GM19328 (cell line): Measurements from ENCODE around the gene ENAM.

Experiments used
- ATAC-seq: cut with Tn5 transposase; IDR thresholded peaks from one replicate; pipeline ENCODE4 v1.9.1; 2021; ENCODE audit warnings: mild to moderate bottlenecking, moderate library complexity; ENCODE audit not compliant: unreplicated experiment

Gene ENAM, protein sequence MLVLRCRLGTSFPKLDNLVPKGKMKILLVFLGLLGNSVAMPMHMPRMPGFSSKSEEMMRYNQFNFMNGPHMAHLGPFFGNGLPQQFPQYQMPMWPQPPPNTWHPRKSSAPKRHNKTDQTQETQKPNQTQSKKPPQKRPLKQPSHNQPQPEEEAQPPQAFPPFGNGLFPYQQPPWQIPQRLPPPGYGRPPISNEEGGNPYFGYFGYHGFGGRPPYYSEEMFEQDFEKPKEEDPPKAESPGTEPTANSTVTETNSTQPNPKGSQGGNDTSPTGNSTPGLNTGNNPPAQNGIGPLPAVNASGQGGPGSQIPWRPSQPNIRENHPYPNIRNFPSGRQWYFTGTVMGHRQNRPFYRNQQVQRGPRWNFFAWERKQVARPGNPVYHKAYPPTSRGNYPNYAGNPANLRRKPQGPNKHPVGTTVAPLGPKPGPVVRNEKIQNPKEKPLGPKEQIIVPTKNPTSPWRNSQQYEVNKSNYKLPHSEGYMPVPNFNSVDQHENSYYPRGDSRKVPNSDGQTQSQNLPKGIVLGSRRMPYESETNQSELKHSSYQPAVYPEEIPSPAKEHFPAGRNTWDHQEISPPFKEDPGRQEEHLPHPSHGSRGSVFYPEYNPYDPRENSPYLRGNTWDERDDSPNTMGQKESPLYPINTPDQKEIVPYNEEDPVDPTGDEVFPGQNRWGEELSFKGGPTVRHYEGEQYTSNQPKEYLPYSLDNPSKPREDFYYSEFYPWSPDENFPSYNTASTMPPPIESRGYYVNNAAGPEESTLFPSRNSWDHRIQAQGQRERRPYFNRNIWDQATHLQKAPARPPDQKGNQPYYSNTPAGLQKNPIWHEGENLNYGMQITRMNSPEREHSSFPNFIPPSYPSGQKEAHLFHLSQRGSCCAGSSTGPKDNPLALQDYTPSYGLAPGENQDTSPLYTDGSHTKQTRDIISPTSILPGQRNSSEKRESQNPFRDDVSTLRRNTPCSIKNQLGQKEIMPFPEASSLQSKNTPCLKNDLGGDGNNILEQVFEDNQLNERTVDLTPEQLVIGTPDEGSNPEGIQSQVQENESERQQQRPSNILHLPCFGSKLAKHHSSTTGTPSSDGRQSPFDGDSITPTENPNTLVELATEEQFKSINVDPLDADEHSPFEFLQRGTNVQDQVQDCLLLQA

DNA sequence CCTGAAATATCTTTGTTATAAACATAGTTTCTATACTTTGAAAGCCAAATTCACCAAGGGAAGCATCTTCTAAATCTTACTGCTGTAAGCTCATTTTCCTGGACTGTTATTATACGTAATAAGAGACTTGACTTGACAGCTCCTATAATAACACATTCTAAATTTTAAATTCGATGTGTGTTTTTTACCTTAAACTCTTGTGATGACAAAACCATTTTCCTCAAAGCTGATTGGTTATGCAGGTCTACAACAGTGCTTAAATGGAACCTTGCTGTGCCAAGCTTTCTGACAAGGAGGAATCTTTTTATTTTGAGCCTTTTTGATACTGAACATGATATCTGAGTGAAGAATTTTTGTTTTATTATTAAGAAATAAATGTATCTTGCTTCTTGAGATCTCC is at the start of gene ENAM:
TSS of gene ENAM (plus strand) at position 301 of the 400 bp plus-strand sequence. CDS start 757 bp downstream, outside the sequence.
- ATAC-seq = no peak

DNA sequence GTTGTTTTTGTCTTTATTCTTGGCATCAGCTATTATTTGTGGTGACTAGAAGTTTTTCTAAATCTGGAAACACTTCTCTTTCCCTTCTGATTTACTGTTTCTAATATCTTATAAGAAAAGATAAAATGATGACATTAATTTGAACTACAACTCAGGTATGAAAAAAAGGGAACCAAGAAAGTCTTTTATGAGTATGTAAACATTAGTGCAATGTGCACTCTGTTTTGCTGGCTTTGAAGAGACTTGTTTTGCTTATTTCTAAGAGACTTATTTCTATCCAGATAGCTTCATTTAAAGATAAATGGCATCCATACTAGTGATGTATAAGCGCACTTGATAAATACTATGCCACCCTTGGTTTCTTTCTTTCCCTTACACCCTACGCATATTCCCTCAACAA is 46.6 kb upstream of the ENAM start:
- ATAC-seq = no peak

DNA sequence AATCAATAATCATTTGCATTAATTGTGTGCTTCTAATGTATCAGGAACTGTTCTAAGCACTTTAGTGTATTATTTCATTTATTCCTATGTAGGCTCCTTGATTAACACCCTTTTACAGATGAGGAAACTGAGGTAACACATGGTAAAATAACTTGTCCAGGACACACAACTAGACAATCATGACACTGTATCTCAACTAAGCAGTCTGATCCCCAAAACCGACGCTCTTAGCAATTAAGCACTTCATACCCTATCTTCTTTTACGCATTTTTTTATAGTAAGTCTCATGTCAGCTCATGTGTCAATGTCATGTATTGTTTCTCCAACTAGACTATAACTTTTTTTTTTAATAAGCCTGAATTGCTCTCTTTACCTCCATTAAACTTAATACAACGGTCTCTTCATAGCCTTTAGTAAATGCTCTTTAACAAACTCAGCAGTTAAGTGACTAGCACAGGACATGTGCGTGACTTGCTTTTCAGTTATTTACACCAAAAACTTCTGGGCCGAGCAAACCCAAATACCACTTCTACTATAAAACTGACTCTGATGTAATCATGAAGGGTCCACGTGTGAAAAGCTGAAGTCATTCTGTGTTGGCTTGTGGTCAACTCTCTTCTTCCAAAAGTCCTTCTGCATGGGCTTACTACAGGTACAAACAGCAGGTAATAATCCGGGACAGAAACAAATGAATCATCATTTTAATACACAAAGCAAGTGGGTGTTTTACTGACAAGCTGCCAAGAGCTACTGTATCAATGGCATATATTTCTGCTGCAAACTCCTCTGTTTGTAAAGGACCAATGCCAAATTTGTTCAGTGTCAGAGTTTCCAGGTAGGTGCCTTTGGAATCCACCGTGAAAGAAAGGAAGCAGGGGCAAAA is 44.4 kb upstream of the ENAM start:
- no peak for ATAC-seq

DNA sequence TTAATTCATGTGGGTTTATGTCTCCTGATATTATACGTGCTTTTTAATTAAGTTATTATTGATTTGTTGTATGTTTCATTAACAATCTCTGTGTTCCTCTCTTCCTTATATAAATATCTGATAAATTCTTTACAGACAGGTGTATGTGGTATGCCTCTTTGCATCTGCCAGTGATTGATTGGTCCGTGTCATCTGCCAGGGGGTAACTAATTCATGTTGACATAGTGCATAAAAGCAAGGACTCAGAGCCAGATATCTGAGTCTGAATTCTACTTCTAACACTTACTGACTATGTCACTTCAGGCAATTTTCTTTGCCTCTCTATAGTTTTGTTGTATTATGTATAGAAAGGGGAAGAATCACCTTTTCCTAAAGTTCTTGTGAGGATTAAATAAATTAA is 41.7 kb upstream of the ENAM start:
- no peak for ATAC-seq

DNA sequence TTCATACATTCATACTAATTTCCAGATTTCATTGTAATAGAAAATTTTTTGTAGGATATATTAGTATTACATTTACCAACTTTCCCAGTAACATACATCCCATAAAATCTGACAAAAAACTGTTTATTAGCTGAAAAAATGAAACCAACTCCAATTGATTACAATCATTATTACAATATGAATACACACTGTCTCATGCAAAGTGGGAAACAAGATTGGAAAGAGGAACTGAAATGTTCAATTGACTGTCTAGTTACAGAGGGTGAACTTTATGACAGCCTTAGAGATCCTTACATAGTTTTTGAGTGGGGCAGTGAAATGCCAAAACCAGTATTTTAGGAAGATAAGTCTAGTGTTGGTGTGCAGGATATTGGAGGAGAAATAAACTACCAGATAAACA is 38.8 kb upstream of the ENAM start:
- ATAC-seq = peak; percentile 97

DNA sequence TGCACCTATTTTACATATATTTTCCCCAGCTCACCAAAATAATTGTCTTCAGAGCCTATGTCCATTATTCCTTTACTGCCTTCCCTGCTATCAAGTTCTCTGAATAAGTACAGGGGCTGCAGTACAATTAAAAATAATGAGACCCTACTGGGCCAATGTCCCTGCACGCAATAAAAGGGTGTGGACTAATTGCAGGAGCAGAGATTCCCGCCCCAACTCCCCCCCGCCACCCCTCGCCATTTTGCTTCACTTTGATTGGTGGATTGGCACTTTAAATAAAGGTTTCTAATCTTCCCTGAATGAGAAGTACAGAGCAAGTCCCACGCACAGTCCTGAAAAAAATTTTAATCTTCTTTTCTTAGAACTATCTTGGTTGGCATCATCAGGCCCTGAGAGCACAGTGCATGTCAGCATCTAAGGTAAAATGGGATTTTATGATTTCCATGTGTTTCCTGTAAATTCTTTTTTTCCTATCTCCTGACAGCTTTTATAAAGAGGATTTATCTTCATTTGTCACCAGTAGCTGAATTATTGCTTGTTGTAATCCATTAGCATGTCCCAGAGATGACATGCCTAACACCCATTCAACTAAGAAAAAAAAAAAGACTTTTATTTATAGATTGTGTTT is 36.5 kb upstream of the ENAM start, which contains the start of gene AMBN:
TSS of gene AMBN (plus strand) at position 302 of the 628 bp plus-strand sequence. CDS start at position 405, 103 bp downstream.
- ATAC-seq = no peak

DNA sequence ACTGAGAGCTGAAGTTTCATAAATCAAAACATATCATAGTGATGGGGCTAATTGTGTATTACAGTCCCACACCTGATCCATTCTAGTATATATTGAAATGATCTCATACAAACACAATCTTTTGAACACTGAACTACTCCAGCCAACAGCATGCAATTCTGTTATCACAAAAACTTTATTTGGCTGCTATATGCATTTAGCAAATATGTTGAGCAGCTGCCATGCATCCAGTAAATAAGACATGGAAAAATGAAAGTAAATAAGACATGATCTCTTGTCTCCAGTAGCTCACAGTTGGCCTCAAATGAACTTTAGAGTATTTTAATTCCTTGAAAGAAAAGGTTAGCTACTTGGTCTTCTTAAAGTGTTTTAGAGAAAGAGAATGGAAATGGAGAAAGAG is 34.3 kb upstream of the ENAM start:
- ATAC-seq = no peak

DNA sequence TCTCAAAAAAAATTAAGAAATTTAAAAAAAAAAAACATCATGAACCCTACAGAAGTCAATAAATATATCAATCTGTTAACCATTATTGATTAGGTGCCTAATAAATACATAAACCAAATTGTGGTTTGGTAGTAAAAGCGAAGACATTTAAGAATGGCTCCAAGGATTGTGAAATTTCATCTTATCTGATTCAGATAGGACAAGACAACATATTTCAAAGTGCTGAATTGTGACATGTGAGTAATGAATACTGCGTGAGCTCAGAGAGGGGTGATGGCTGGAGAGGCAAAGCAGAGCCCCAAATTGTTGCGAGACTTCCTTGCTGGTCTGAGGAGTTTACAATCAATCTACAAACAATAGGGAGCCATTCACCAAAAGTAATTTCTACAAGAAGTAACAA is 28.2 kb upstream of the ENAM start:
- ATAC-seq = no peak

DNA sequence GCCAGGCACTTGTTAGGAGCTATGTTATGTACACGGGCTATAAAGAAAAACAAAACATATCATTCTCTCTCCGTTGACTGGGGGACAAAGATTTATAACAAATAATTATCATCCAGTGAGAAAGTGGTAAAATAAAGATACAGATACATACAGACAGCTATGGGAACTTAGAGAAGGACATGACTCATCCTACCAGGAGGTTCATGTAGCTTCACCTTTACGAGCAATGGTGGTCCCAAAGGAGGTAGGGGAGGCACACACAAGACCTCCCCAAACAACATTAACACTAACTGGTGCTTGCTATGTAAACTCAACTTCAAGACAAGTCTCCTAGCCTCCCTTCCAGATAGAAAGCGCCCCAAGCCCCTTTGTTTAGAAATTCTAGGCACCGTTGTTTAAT is 27.6 kb upstream of the ENAM start:
- ATAC-seq = no peak

DNA sequence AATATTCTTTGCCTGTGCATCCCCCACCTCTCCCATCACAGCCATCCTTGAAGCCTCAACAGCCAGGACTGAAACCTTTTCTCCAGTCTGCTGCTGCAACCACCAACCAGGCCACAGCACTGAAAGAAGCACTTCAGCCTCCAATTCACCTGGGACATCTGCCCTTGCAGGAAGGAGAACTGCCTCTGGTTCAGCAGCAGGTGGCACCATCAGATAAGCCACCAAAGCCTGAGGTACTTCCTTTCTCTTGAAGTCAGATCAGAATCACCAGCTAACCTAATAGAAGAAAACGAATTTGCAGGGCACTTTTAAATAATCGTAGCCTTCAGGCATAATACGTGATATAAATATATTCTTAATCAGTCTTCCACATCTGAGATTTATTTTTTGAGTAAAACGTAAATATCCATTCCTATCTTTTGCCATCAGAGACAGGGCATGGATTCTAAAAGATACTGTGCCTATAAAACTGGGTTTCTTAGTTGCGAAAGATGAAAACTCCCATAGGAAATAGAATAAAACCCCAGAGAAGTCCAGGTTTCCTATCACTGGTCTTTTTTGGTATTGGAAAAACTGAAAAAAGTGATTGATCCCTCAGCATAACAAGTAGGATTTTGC is 27.0 kb upstream of the ENAM start:
- peak; percentile 97 for ATAC-seq

DNA sequence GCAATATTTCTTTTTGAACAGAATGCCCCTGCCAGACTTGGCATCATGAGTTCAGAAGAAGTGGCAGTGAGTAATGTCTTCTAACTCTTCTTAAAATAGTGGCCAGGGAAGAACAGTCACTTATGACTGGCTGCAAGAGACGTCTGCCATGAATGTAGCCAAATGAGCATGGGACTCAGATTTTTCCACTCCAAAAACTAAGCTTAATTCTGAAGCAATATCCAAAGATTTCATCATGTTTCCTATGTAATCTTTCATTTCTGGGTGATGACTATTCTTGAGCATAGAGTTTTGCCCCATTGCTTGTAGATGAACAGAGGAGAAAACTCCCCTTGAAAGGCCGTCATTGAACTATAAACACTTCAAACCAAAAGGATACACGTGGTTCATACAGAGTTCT is 24.7 kb upstream of the ENAM start:
- ATAC-seq = no peak

DNA sequence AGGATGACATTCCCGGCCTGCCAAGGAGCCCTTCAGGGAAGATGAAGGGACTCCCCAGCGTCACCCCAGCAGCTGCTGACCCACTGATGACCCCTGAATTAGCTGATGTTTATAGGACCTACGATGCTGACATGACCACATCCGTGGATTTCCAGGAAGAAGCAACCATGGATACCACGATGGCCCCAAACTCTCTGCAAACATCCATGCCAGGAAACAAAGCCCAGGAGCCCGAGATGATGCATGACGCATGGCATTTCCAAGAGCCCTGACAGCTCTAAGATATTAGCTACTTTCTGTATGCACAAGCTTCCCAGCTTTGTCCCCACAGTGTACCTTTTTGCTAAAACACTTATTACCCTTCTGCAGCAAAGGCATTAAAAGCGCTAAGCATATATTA is 22.1 kb upstream of the ENAM start:
- ATAC-seq = no peak

DNA sequence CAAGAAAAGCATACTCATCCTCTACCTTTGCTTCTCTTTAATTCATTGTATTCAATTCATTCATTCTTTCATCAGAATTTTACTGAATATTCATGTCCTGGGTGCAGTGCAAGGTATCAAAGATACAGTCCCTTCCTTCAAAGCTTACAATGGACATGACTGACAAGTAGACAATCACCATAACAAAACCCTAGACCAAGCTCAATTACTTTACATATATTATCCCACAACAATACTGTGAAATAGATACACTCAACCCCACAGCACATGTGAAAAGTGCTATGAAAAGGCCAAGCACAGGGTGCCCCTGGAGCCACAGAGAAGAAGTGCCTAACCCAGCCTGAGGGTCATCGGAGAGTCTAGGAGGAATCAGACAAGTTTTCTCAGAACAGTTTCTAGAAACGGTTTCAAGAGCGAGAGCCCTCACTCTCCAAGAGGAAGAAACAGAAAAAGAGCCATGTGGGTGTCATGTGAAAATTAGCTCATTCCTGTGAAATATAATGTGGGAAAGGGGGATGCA is 21.1 kb upstream of the ENAM start:
- ATAC-seq = no peak

DNA sequence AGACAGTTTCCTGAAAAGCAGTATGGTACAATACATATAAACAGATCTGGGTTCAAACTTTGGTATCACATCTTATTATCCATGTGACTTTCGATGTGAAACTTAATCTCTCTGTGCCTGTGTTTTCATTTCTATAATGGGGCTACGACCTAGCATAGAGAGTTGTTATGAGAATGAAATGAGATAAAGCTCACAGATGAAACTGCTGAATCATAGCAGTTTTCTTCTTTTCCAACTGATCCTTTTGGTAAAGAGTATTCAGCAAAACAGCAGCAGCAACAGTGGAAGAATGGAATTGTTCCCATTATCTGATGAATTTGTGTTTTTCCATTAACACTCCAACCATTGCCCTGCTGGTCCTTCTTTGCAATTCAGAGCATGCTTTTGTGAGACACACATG is 20.2 kb upstream of the ENAM start:
- no peak for ATAC-seq

DNA sequence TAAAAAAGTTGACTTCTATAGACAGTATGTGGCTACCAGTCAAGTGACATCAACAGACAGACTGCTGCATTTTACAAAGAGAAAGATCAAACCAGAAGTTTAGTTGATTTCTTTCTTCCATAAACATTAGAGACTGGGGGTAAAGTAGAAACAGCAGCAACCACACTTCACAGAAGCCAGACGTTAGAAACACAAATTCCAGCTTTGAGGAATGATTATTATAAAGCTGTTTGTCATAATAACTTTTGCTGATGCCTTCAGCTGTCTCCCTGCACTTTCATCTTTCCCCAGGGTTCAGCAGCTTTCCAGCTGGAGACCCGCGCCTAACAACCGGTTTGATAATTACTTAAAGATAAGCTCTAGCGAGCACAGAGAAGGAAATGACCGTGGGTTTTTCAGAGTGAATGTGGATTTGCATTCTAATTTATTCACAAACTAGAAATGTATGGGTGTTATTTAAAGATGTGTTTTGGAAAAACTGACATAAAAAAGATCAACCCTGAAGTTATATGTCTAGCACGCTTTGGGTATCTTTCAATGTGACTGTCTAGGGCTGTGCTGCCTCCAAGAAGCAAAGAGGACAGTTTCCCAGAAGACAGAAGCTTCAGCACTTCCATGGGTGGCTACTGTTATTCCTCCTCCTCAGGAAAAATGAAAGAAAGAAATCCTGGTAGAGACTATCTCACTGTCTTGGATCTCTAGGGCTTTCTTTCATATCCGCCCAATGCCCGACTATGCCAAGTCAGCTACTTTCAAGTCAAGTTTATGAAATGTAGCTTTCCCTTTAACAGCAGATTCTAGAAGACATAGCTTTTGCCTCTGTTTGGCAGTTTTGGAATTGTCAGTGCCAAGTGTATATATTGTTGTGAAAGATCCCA is 15.0 kb upstream of the ENAM start:
- ATAC-seq = peak; percentile 52

DNA sequence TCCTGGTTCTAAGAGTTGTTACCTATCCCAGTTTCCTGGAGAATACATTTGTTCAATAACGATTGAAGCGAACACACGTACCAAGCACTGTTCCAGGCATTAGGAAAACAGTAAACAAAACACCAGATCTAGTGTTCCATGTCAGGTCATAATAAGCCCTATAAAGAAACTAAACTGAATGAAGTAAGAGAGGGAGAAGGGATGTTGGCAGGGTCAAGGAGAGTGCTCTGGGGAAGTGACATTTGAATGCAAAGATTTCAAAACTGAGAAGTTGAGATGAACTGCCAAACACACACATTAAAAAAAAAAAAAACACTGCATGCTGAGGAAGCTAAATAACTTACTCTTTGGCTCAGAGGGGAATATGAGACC is 14.4 kb upstream of the ENAM start:
- no peak for ATAC-seq

DNA sequence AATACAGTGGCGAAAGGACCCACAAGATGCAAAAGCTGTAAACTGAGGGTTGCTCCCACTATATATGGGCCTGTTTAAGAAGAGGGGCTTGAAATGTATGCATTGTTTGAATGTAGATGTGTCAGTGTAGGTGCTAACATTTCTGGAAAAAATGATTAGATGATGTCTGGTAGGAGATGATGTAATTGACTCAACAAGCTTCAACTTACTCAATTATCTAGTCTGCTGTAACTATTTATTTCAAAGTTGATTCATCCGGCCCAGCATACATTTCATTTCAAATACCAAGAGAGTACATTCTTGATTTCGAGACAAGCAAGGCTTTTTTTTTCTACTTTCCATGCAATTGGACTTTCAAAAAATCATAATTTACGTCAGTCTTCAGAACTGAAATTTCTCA is 9.3 kb upstream of the ENAM start:
- ATAC-seq = no peak

DNA sequence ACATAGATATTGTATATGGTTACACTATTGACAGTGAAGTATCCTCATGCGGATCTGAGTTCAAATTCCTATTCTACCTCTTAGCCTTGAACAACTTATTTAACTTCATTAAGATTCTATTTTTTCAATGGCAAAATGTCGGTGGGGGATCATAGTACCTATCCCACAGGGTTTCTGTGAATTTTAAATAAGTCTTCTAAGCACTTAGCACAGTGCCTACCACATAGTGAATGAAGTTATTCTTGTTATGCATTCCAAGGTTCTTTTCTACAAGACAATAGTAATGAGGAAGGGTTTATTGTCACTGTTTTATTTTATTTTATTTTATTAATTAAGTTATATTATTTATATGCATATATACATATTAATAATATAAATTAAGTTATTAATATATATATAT is 8.8 kb upstream of the ENAM start:
- no peak for ATAC-seq
